Esophagus muscularis mucosa (tissue), 3 donors: ENCODE data around the gene RAB40C.

ENCODE experiments used
- CTCF ChIP-seq, 3 experiments: fragments of 200-600 bp in 2 of 3; fragments of 450-650 bp in 1 of 3; sonication (generic) in 2 of 3; IDR thresholded peaks; one replicate each; pipeline ENCODE4 v1.5.1; 2017 to 2019; ENCODE audit warnings: antibody characterized with exemption in 3 of 3, mild to moderate bottlenecking in 2 of 3, moderate library complexity in 1 of 3
- POLR2A ChIP-seq: fragments of 450-650 bp; IDR thresholded peaks from one replicate; pipeline ENCODE4 v1.6.1; 2017; ENCODE audit warnings: antibody characterized with exemption, moderate library complexity, mild to moderate bottlenecking, low read depth
- POLR2AphosphoS5 ChIP-seq, 2 donors: sonication (generic); formaldehyde crosslinking; IDR thresholded peaks; one replicate each; pipeline ENCODE4 v1.6.1; 2017; ENCODE audit warnings: antibody characterized with exemption in 2 of 2

- no peak for TF ChIP-seq CTCF (IDR thresholded peaks at IDR 0.05)
- TF ChIP-seq POLR2AphosphoS5 (IDR thresholded peaks at IDR 0.05) = no peak
- no peak for TF ChIP-seq POLR2A
Measured at GRCh38 chr16:634051-634670, 44.3 kb downstream of the RAB40C start.
